GM19328 (cell line): ENCODE data around the gene ASS1.

ENCODE experiments used
- ATAC-seq: cut with Tn5 transposase; IDR thresholded peaks from one replicate; pipeline ENCODE4 v1.9.1; 2021; ENCODE audit warnings: mild to moderate bottlenecking, moderate library complexity; ENCODE audit not compliant: unreplicated experiment

Gene ASS1

DNA sequence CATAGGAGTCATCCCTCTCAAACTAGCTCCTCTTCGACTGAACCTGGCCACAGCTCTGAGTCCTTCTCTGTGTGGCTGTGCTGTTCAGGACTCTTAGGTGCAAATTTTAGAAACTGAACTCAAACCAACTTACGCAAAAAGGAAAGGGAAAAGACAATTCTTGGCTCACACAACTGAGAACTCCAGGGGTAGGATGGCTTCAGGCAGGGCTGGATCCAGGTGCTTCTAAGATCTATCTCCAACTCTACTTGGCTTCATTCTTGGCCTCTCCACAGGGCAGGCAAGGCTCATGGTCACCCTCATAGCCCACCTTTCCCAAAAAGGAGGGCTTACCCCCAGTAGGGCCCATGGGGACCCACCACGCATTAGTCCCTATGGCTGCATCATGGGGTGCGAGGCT lies 8.1 kb downstream of the ASS1 start:
- no peak for ATAC-seq

DNA sequence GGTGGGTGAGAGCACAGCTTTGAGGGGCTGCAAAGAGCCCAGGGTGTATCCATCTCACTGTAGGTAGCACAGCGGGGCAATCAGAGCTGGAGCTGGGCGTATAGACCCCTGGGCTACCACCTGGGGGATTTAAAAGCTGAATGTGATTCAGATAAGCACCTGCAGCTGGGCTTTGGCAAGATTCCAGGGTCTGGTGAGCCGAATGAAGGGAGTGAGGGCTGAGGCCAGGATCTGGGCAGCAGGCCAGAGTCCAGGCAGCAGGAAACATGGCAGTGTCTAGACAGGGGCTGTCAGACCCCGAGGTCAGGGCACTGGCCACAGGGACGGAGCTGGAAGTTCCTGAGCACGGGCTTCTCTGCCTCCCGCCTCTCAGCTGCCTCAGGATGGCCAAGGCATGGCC lies 8.7 kb downstream of the ASS1 start:
- no peak for ATAC-seq

- ATAC-seq = no peak
These were observed 9.5 kb downstream of the ASS1 start for GRCh38 chr9:130454096-130454811.

GRCh38 chr9:130454812-130455325 lies 10.1 kb downstream of the ASS1 start:
- no peak for ATAC-seq

DNA sequence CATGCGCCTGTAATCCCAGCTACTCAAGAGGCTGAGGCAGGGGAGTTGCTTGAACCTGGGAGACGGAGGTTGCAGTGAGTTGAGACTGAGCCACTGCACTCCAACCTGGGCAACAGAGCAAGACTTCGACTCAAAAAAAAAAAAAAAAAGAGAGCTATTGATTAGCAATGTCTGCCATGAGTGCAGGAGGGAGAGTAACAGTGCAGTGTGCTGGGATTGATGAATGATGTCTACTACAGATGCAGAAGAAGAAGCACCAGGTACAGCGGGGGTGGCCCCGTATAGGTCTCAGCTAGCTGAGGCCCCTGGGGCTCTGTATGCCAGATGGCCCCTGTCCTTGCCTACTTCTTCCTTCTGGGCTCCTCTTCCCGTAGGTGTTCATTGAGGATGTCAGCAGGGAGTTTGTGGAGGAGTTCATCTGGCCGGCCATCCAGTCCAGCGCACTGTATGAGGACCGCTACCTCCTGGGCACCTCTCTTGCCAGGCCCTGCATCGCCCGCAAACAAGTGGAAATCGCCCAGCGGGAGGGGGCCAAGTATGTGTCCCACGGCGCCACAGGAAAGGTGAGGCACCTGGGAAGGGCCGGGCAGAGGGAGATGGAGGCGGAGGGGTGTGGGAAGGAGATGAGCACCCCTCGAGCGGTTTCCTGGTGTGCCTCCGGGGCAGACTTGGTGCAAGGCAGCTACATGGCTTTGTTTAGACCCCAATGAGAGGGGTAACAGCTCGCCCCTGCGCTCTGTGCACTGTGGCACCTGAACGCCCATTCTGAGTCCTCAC lies 13.5 kb downstream of the ASS1 start:
- ATAC-seq = no peak

GRCh38 chr9:130458804-130459067 lies 14.0 kb downstream of the ASS1 start:
- ATAC-seq = no peak

DNA sequence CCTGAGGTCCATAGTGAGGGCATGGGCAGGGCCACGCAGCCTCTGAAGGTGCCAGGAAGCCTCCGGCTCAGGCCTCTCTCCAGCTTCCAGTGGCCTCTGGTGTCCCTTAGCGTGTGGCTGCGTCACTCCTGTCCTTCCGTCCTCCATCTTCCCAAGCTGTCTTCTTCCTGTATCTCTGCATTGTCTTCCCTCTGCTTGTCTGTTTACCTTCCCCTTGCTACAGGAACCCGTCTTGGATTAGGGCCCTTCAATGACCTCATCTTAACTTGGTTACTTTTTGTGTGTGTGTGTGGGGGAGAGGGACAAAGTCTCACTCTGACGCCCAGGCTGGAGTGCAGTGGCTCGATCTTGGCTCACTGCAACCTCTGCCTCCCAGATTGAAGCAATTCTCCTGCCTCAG lies 14.4 kb downstream of the ASS1 start:
- no peak for ATAC-seq

- ATAC-seq = no peak
These were observed 15.3 kb downstream of the ASS1 start for GRCh38 chr9:130459941-130460669.

DNA sequence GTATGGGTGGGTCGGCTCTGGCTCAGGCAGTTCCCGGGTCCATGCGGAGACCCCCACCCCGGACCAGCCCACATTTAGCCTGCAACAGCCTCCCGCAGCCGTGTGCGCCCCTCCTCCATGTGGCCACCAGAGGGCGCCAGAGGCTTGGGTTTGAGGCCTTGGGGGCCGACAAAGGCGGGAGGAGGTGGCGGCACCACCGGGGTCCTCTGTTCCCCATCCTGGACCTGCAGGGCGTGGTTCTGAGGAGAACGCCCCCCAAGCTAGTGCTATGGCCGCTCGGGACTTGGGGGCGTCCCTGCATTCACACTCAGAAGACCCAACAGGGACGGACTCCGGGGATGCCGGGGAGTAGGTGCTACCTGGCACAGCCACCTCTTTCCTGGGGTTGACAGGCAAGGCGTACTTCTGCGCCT lies 16.5 kb downstream of the ASS1 start:
- no peak for ATAC-seq

DNA sequence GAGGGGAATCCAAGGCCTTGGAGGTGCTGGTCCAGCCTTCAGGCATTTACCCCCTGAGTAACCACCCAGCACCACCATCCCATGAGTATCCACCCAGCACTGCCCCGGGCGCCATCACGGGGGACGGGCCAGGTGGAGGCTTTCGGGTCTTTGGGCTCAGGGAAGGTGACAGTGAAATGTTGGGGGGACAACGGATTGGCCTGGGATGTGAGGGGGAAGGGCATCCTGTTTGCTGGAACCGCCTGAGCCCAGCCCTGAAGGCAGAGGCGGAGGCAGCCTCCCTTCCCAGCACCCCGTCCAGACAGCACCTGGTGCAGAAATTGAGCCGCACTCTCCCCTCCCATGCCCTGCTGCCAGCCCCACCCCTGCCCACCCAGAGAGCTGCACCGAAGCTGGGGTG lies 17.0 kb downstream of the ASS1 start:
- ATAC-seq = no peak

- ATAC-seq = no peak
These were observed 18.2 kb downstream of the ASS1 start for GRCh38 chr9:130462685-130463540.

- ATAC-seq = no peak
These were observed 19.3 kb downstream of the ASS1 start for GRCh38 chr9:130463763-130464745.

- no peak for ATAC-seq
These were observed 20.8 kb downstream of the ASS1 start for GRCh38 chr9:130465383-130466096.

DNA sequence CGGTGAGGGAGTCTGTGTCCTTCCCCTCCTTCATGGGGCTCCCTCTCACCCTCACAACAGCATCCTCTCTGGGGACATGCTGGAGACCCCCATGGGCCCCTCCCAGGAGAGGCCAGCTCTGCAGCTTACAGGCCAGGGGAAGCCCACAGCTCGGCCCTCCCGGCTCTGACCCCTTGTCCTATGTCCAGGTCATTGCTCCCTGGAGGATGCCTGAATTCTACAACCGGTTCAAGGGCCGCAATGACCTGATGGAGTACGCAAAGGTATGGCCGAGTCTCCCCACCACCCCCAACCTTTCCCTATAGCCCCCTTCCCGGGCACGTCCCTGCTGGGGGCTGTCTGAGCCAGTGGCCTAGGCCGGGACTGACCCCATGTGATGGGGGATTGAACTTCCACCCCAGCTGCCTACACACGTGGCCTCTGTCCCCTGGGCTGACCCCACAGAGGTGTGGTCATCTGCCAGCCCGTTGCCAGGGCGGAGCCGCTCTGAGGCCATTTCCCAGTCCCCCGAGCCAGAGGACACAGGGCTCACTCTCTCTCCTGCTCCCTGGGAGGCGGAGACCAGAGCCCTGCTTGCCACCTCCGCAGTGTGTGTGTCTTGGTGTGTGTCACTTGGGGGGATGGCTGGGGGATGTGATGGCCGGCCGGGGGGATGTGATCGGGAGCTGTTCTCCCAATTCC lies 21.9 kb downstream of the ASS1 start:
- no peak for ATAC-seq

GRCh38 chr9:130467316-130467715 lies 22.6 kb downstream of the ASS1 start:
- ATAC-seq = no peak

- no peak for ATAC-seq
These were observed 23.8 kb downstream of the ASS1 start for GRCh38 chr9:130468566-130468965.

DNA sequence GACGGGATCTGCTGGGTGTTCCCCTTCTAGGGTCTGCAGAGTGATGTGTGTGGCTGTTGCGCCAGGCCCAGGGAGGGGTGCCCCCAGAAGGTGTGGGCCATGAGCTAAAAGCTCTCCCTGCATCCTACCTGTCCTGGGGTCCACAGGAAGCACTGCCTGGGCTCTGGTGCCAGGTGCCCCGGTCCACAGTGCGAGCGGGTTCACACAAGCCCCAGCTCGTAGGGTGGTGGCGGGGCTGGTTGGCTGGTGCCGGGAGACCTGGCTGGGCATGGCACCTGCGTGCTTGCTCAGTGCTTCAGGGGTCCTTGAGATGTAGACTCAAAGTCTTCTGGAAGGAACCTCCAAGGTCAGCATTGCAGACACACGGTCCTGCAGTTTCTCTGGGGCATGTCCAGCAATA lies 25.5 kb downstream of the ASS1 start:
- no peak for ATAC-seq

DNA sequence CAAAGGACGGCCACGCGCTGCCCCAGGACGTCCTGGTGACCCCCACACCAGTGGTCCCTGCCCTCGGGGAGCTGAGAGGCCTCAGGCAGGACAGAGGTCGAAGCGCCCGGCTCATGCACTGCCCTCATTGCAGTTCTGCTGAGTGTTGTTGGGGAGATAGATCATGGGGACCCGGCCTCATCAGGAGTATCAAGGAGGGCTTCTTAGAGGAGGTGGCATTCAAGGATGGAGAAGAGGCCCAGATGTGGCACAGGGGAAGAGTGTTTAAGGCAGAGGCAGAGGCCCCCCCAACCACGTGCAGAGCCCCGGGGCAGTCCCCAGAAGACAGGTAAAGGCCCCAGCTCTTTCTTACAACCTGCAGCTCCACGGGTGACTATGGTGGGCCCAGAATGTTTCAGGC lies 26.2 kb downstream of the ASS1 start:
- ATAC-seq = no peak
